HG02852 (cell line): ENCODE results near the gene LRBA.

Source experiments
- ATAC-seq: cut with Tn5 transposase; IDR thresholded peaks from one replicate; pipeline ENCODE4 v1.9.1; 2021; ENCODE audit warnings: mild to moderate bottlenecking, moderate library complexity; ENCODE audit not compliant: unreplicated experiment

Gene LRBA

DNA sequence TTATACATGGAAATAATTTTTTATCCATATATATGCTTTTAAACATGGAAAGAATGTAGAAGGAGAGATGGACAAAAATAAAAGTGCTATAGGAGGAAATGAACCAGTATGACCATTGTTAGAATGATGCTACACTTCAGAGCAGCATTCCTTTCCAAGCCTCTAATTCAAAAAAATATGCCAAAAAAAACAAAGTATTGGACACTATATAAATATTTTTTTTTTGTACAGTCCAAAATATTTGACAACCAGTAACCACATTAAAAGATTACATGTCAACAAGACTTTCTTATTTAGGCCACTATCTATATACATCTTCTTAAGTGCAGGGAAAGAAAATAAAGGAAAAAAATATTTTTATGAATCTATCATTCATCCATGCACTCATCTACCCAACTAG is 198.6 kb downstream of the LRBA start:
- ATAC-seq: no peak

DNA sequence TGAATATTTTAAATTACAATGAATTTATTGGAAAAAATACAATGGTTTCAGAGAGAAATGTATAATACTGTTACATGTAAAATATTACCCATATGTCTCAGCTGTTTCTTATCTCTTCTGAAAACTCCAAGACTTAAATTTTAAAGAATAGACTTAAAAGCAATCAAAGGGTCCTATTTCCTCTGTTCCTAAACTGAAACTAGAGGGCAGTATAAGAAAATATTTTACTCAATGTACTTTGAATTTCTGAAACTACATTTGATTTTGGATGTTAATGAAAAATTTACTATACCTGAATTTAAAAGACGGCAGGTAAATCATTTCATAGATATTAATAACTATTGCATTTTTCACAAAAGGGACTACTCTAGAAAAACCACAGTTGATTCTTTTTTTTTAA is 200.2 kb downstream of the LRBA start:
- no peak for ATAC-seq

DNA sequence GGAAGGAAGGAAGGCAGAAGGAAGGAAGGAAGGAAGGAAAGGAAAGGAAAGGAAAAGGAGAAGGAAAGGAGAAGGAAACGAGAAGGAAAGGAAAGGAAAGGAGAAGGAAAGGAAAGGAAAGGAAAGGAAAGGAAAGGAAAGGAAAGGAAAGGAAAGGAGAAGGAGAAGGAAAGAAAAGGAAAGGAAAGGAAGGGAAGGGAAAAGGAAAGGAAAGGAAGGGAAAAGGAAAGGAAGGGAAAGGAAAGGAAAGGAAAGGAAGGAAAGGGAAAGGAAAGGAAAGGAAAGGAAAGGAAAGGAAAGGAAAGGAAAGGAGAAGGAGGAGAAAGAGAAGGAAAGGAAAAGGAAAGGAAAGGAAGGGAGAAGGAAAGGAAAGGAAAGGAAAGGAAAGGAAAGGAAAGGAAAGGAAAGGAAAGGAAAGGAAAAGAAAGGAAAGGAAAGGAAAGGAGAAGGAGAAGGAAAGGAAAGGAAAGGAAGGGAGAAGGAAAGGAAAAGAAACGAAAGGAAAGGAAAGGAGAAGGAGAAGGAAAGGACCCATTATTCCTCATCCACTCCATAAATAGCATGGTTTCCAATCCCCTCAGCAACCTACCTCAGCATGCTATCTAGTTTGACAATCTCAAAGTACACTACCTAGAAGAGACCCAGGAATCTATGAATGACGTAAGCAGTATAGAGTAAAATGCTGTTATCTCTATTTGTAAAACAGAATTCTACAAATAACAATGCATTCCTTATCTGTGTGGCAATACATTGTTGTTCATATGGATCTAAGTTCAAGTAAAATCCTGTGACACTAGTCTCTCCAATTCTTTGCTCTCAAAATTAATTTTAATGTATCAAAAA is 209.7 kb downstream of the LRBA start:
- no peak for ATAC-seq

DNA sequence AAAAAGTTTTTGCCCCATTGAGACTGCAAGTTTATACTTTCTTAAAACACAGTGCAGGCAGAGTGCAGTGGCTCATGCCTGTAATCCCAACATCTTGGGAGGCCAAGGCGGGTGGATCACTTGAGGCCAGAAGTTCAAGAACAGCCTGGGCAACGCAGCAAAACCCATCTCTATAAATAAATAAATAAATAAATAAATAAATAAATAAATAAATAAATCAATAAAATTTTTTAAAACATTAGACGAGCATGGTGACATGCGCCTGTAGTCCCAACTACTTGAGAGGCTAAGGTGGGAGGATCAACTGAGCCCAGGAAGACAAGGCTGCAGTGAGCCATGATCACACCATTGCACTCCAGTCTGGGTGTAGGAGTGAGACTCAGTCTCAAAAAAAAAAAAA is 213.3 kb downstream of the LRBA start:
- ATAC-seq: no peak

DNA sequence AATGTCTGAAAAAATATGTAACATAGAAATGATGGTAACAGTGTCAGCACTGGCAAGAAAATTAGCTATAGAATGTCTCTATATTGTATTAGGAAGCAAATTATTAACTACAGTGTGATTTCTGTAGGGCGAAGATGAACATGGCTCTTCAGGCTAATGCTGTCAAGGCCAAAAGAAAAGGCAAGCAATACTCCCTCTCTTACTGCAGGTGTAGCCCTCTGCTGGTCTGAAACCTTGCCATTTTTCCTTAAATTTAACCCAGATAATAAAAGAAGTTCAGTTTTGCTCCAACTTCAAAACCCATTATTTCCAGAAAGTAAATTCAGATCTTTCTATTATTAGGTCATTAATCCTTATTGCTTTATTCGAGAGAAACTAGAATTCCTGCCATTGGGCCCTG is 215.9 kb downstream of the LRBA start:
- ATAC-seq: no peak

DNA sequence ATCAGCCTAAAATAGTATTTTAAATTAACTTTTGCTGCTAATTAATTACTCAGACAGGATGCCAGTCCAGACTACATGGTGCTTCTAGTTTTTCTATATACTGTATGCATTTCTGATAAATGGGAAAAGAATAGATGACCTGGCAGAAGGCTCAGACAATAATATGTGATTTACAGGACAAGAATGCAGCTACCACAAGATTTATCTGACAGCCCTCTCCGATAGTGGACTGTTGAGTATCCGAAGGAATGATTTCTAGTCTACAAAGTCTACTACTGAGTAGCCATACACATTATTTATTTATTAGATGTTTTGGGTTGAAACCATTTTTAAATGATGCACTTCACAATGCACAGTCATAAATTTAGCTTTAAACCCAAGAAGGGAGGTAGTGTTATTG is 220.4 kb downstream of the LRBA start:
- no peak for ATAC-seq

DNA sequence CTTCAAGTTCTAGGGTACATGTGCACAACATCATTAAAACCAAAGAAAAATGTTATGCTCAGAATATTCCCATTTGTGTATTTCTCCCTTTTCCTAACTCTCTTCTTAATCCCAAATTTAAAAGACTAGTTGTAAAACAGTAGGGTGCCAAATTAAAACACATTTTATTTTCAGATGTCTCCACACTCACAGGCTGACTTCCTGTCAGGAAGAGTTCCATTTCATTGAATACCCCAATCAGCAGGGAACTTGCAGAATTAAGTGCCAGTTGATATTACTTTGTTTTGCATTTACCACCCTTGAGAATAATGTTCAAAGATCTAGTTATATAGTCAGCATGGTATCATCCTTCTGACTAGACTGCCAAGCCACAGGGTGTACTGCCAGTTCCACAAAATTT is 225.2 kb downstream of the LRBA start:
- ATAC-seq: no peak

DNA sequence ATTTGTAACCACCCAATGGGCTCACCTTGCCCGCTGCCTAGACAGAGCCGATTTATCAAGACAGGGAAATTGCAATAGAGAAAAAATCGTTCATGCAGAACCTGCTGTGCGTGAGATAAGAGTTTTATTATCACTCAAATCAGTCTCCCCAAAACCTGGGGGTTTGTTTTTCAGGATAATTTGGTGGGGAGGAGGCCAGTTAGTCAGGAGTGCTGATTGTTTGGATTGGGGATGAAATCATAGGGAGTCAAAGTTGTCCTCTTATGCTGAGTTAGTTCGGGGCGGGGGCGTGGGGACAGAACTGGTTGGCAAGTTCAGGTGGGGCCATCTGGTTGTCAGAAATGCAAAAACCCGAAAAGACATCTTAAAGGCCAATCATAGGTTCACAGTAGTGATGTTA is 230.1 kb downstream of the LRBA start:
- ATAC-seq: no peak

DNA sequence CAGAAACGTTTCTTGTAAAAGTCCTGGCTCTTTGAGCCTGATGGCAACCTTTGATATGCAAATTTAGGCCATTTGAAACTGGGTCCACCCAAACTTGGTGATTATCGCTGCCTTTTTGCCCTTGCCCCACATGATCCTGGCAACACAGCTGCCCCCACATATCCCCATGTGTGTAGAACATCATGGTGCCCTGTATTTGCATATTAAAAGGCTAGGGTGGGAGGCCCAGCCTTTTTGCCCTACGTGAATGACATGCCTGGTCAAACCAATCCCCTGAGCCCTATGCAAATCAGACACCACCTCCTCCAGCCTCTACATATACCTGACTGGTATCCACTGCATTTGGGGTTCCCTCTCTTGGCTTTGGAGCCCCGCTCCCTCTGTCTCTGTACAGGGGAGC is 230.8 kb downstream of the LRBA start:
- ATAC-seq: no peak

DNA sequence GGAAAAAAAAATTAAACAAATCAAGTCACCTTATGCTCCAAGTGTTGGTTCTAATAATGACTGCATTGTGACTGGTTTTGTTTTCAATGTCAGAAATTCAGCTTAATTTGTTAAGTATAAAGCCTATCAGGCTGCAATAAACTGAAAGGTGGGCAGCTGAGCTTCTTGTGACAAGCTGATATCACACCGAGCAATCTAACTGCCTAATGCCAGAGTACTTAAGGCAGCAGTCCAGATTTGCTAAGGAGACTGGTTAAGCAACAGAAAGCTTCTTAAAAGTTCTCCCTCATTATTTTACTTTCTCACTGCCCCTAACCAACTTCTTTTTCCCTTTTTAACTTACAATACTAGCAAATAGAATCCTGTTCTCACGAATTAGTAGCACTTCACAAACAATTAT is 232.2 kb downstream of the LRBA start:
- ATAC-seq: no peak

DNA sequence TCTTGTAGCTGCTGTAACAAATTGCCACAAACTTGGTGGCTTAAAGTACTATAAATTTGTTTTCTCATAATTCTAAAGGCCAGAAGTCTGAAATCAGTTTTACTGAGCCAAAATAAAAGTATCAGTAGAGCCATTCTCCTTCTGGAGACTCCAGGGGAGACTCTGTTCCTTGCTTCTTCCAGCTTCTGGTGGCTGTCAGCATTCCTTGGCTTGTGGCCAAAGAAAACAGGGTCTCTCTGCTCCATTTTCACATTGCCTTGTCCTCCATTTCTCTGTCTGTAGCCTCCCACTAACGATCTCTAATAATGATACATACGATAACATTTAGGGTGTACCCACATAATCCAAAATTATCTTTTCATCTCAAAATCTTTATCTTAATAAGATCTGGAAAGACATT is 232.8 kb downstream of the LRBA start:
- no peak for ATAC-seq

DNA sequence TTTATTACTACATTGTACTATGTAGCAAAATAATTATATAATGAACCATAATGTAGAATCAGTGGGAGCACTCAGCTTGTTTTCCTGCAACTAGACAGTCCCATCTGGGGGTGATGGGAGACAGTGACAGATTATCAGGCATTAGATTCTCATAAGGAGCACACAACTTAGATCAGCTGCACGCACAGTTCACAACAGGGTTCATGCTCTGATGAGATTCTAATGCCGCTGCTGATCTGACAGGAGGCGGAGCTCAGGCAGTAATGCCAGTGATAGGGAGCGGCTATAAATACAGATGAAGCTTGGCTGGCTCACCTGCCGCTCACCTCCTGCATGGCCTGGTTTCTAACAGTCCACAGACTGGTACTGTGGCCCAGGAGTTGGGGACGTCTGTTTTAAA is 233.9 kb downstream of the LRBA start:
- ATAC-seq: no peak

DNA sequence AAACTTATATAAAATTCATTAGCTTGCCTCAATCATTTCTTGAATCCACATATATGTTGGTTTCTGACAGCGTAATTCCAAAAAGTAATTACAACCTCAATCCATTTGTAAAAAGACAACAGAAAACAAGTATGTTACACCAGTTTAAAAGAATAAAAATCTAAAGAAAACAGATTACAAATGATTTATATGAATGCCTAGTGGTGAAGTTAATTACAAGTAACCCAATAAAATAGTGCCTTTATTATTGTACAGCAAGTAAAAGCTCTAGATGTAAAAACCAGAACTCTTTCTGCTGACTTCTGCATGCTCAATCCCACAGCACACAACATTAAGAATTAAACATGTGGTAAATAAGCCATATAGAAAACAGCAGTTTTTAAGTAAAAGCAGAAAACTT is 235.4 kb downstream of the LRBA start:
- no peak for ATAC-seq

DNA sequence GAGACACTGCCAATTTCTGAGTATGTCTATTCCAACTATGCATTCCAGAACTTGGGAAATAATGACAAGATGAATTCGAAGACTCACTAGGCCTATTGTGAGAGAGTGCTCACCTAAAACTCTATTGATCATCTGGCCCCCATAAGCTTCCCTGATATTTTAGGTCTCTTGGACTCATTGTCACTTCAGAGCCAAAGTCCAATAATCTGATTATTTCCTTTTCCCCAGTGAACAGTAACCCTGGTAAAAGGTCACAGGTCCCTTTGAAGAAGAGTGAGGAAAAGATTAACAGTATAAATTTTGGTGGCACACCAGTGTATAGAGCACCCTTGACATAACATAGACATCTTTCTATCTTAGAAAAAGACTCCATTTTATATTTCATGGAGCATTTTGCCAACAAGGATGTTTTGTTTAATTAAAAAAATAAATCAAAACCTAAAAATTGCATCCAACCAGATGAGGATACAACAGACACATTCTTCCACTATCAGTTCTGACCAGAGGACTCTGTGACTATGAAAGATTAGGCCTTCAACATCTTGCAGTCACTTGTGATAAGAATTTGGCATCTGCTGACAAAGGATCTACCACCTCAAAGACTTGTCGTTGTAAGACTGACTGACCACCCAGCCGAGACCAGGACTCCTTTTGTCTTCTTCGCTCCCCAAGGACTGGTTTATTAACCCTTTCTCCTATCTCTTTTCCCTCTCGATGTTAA is 241.2 kb downstream of the LRBA start:
- ATAC-seq: no peak

DNA sequence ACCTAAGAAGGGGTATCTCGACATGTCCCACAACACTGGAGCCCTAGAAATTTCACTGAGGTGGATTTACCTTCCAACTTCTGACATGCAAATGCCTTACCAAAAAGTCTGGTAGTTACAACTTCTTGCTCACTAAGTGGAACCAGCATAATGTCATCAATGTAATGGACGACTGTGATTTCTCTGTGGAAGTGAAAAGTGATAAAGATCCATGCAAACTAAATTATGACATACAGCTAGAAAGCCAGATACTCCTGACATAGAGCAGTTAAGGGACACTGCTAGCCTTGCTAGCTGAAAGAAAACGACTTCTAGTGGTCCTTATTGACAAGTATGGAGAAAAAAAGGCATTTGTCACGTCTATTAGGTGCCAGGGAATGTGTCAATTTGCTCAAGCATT is 242.1 kb downstream of the LRBA start:
- ATAC-seq: no peak

DNA sequence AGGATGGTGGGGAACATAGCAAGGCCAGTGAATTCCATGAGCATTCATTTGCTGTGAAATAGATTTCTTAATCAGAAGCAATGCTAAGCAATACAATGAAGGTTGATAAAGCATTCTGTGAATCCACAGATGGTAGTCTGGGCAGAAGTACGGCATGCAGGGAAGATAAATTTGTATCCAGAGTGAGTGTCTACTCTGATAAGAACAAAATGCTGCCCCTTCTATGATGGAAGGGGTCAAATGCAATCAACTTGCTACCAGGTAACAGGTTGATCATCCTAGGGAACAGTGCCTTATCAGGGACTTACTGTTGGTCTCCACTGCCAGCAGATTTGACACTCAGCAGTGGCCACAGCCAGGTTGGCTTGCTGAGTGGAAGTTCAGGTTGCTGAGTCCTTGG is 243.7 kb downstream of the LRBA start:
- no peak for ATAC-seq

DNA sequence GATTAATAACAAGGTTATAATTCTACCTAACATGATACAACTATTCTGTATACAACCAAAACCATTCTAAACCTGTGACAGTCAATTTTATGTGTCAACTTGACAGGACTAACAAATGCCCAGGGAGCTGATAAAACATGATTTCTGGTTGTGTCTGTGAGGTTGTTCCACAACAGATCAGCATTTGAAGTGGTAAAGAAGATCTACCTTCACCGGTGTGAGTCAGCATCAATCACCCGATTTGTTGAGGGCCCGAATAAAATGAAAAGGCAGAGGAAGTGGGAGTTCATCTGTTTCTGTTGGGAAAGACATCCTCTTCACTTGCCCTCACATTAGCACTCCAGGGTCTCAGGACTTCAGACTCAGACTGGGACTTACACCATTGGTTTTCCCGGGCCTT is 245.2 kb downstream of the LRBA start:
- ATAC-seq: no peak

DNA sequence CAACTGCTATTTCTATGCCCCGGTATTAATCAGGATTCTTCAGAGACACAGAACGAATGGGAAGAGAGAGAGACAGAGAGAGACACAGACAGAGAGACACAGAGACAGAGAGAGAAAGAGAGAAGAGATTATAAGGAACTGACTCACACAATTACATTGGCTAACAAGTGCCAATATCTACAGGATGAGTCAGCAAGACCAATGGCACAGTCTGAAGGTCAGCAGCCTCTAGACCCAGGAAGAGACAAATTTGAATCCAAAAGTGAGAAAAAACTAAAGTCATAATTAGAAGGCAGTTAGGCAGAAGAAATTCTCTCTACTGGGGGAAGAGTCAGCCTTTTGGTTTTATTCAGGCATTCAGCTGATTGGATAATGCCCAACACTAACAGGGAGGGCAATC is 245.8 kb downstream of the LRBA start:
- no peak for ATAC-seq

DNA sequence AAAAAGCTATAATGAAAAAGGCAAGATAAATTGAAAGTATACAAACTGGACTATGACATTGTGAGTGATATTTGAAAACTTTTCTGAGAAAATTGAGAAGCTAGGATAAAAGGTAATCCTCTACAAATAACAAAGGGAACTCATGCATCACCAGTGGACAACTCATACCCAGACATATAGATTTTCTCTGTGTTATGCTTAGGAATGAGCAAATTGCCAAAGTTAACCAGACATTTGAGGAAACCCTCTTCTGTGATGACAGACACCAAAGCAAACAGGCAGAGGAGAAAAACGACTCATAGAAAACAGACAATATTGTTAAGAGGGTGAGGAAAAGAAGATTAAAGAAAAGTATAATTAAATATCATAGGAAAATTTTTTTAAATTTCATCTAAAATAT is 246.6 kb downstream of the LRBA start:
- no peak for ATAC-seq

DNA sequence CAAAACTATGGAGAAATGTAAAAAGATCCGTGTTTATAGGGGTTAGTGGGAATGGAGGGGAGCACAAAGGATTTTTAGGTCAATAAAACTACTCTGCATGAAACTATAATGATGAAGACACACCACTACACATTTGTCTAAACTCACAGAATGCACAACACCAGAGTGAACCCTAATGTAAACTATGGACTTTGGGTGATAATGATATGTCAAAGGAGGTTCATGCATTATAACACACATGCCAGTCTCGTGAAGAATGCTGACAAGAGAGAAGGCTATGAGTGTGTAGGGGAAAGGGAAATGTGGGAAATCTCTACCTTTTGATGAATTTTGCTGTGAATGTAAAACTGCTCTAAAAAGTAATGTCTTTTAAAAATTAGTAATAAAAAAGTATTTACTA is 249.9 kb downstream of the LRBA start:
- no peak for ATAC-seq

DNA sequence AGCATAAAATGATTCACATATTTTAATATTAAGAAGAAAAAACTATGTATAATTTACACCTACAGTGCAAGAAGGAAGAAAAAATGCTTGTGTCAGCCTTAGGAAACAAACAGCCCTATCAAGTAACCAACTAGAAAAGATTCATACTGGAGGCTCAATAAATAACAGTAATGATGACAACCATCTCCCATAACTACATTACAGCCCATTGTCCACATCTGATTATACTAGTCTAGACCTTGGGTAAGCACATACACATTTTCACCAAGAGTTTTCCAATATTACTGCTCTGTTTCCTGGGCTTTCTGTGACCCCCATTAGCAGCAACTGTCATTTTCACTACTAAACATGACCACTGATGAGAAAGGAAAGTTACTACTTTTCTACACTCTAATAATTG is 263.4 kb downstream of the LRBA start:
- ATAC-seq: no peak

DNA sequence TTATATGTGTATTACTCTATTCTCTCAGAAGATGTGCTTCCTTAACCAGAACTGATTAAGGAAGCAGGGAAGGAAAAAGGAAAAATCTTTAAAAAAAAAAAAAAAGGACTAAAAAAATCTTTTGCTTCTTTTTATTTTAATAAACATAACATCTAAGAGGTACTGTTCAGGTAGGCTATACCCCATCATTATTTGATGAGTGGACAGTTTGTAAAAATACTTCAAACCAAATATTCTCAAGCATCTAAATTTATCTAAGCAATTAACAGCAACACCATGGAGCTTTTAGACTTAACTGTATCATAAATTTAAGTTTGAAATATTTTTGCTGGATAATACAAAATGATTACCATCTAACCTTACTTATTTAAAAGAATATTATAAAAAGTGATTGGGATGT is 264.3 kb downstream of the LRBA start:
- no peak for ATAC-seq

DNA sequence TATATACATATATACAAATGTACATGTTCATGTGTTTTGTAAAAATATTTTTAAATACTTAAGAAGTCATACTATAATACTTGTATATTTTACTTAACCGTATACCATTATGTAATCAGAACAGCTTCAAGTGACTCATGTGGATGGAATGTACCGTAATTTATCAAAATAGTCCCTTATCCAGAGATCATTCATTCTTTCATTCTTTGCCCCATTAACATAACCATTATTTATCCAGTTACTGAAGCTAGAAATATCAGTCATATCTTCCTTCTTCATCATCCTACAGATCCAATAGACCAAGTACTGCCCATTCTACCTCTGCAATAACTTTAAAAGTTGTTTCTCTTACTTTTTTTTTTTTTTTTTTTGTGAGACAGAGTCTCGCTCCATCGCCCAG is 268.9 kb downstream of the LRBA start:
- no peak for ATAC-seq
